Fibroblast of lung (primary cell): Measurements from ENCODE around the gene ANKFY1. TPM values are rescaled to one million over a fixed set of nuclear protein-coding genes. Genes with fewer than 3 reads are reported as not detected.

Experiments
- DNase-seq, 2 donors: peaks; one replicate each; pipeline versions ENCODE4 v3.0.0 to v3.0.0-alpha.2; 2010; ENCODE audit warnings: low read depth in 2 of 2
- H2AFZ ChIP-seq: 2 replicates; pipeline ENCODE4 v1.5.1; 2012; ENCODE audit warnings: low read length, control low read depth, inconsistent platforms
- H3K27ac ChIP-seq: 2 replicates; pipeline ENCODE4 v1.5.1; 2011; ENCODE audit warnings: low read length, control low read depth; ENCODE audit not compliant: insufficient read depth
- H3K27me3 ChIP-seq: 2 replicates; pipeline ENCODE4 v1.5.1; 2011; ENCODE audit warnings: mild to moderate bottlenecking, low read length; ENCODE audit not compliant: control insufficient read depth, insufficient read depth
- H3K36me3 ChIP-seq: 2 replicates; pipeline ENCODE4 v1.5.1; 2011; ENCODE audit warnings: low read length; ENCODE audit not compliant: control insufficient read depth, insufficient read depth
- H3K4me1 ChIP-seq: 2 replicates; pipeline ENCODE4 v1.5.1; 2011; ENCODE audit warnings: low read length; ENCODE audit not compliant: control insufficient read depth, insufficient read depth; ENCODE audit errors: extremely low read depth
- H3K4me2 ChIP-seq: 2 replicates; pipeline ENCODE4 v1.5.1; 2011; ENCODE audit warnings: low read length, control low read depth; ENCODE audit not compliant: insufficient read depth; ENCODE audit errors: extremely low read depth
- H3K4me3 ChIP-seq, 4 experiments: fragments of 200-600 bp in 1 of 4; sonication (generic) in 1 of 4; replicated peaks in 1 of 4; 2 replicates each; pipeline ENCODE4 v1.5.1; 2011 to 2016; ENCODE audit warnings: low read length in 4 of 4, low read depth in 3 of 4, mild to moderate bottlenecking in 3 of 4, control low read depth in 2 of 4, inconsistent platforms in 1 of 4, mixed read lengths in 1 of 4; ENCODE audit not compliant: insufficient read depth in 1 of 4; ENCODE audit errors: control extremely low read depth in 1 of 4
- H3K79me2 ChIP-seq: 2 replicates; pipeline ENCODE4 v1.5.1; 2012; ENCODE audit warnings: mild to moderate bottlenecking, low read length, inconsistent platforms; ENCODE audit not compliant: control insufficient read depth, insufficient read depth
- H3K9ac ChIP-seq: 2 replicates; pipeline ENCODE4 v1.5.1; 2011; ENCODE audit warnings: mild to moderate bottlenecking, low read length, control low read depth; ENCODE audit not compliant: insufficient read depth
- H3K9me3 ChIP-seq: 2 replicates; pipeline ENCODE4 v1.5.1; 2012; ENCODE audit warnings: low read depth, low read length; ENCODE audit not compliant: control insufficient read depth, insufficient read depth
- H4K20me1 ChIP-seq: 2 replicates; pipeline ENCODE4 v1.5.1; 2011; ENCODE audit warnings: low read length; ENCODE audit not compliant: control insufficient read depth, insufficient read depth; ENCODE audit errors: extremely low read depth
- CTCF ChIP-seq, 2 donors: IDR thresholded peaks in 1 of 2; conservative IDR thresholded peaks in 1 of 2; 1 replicate in 1 of 2; 2 replicates in 1 of 2; pipeline ENCODE4 v1.5.1; 2011 to 2012; ENCODE audit warnings: low read length in 2 of 2, control low read depth in 1 of 2, inconsistent platforms in 1 of 2, low read depth in 1 of 2, mild to moderate bottlenecking in 1 of 2
- EZH2 ChIP-seq: IDR thresholded peaks from 2 replicates; pipeline ENCODE4 v1.5.1; 2012; ENCODE audit warnings: low read length, control low read depth, mild to moderate bottlenecking; ENCODE audit errors: missing control alignments
- polyA plus RNA-seq, 2 donors: library from polyadenylated mRNA; depleted of rRNA in 1 of 2; stranded (reverse) in 1 of 2; unstranded in 1 of 2; fragments of >200 nt; gene quantifications; 2 replicates each; pipeline ENCODE4 v1.2.1, GENCODE V29; 2011 to 2012; ENCODE audit warnings: missing spikeins in 1 of 2
- total RNA-seq: library from RNA; depleted of rRNA; stranded (reverse); fragments of >200 nt; gene quantifications from 2 replicates; pipeline ENCODE4 v1.2.1, GENCODE V29; 2014

Gene ANKFY1
- total and polyA plus RNA-seq, 2 donors (not counting 1 experiment from before 2014, with no cell fraction given), result 26.1 to 34.0 TPM

DNA sequence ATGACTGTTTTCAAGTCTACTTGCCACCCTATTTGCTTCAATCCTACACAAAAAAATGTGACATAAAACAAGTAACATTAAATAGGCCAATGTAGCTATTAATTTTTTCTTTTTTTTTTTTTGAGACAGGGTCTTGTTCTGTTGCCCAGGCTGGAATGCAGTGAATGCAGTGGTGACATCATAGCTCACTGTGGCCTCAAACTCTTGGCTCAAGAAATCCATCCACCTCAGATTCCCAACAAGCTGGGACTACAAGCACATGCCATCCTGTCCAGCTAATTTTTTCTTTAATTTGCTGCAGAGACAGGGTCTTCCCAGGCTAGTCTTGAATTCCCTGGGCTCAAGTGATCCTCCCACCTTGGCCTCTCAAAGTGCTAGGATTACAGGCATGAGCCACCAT lies 29.4 kb downstream of the ANKFY1 start:
- Histone ChIP-seq H3K4me3 (no peak overlapping the region), H4K20me1 (no peaks in the 10 kb centered on the region), H3K36me3 (peaks cover 5% of the 10 kb centered on the region), H3K27me3 (no peaks in the 10 kb centered on the region), H3K4me1 (peaks cover 23% of the 10 kb centered on the region), H3K9me3 (no peaks in the 10 kb centered on the region), H2AFZ (no peak overlapping the region), H3K4me2 (no peak overlapping the region), H3K27ac (no peak overlapping the region), H3K9ac (no peak overlapping the region), H3K79me2 (no peaks in the 10 kb centered on the region)
- TF ChIP-seq EZH2 (no peak), CTCF (conservative IDR thresholded peaks at IDR 0.05 in 1 of 2, IDR thresholded peaks at IDR 0.05 in 1 of 2; ENCODE audit: low read depth in 1 of 2, low read length in 2 of 2) (no peak)
- DNase-seq, result peak in 1 of 2 donors; percentile 79

DNA sequence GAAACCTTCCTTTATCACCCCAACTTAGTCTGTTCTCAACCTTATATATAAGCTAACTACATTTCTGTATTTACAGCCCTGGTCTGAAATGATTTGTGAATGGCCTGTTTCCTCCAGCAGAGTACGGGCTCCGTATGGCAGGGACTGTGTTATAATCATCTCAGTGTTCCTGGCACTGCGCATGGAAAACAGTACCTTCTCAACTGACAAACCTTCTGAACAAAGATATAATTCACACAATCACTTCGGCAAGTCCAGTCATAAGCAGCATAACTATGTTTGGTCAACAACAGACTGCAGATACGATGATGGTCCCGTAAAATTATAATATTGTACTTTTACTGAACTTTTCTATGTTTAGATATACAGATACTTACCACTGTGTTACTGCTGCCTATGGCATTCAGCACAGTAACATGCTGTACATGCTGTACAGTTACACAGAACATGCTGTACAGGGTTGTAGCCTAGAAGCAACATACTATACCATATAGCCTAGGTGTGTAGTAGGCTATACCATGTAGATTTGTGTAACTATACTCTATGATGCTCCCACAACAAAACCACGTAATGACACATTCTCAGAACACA lies 30.0 kb downstream of the ANKFY1 start:
- Histone ChIP-seq H4K20me1 (no peaks in the 10 kb centered on the region), H3K9me3 (no peaks in the 10 kb centered on the region), H2AFZ (no peak overlapping the region), H3K4me1 (peaks cover 23% of the 10 kb centered on the region), H3K9ac (no peak overlapping the region), H3K36me3 (peaks cover 5% of the 10 kb centered on the region), H3K4me2 (no peak overlapping the region), H3K79me2 (no peaks in the 10 kb centered on the region), H3K27ac (no peak overlapping the region), H3K4me3 (no peak overlapping the region), H3K27me3 (no peaks in the 10 kb centered on the region)
- TF ChIP-seq EZH2 (no peak), CTCF (conservative IDR thresholded peaks at IDR 0.05 in 1 of 2, IDR thresholded peaks at IDR 0.05 in 1 of 2; ENCODE audit: low read depth in 1 of 2, low read length in 2 of 2) (no peak)
- no peak for DNase-seq

GRCh38 chr17:4232168-4232813 lies 31.5 kb downstream of the ANKFY1 start:
- TF ChIP-seq EZH2, result no peak
- TF ChIP-seq CTCF (conservative IDR thresholded peaks at IDR 0.05 in 1 of 2, IDR thresholded peaks at IDR 0.05 in 1 of 2; ENCODE audit: low read depth in 1 of 2, low read length in 2 of 2), result no peak
- H3K4me3 ChIP-seq, result no peak overlapping the region
- peaks cover 5% of the 10 kb centered on the region for H3K36me3 ChIP-seq
- no peak overlapping the region for H3K4me2 ChIP-seq
- H3K27ac ChIP-seq, result no peak overlapping the region
- no peak overlapping the region for H2AFZ ChIP-seq
- H3K4me1 ChIP-seq, result peaks cover 23% of the 10 kb centered on the region
- no peaks in the 10 kb centered on the region for H4K20me1 ChIP-seq
- no peak overlapping the region for H3K9ac ChIP-seq
- no peaks in the 10 kb centered on the region for H3K27me3 ChIP-seq
- peaks cover 6% of the 10 kb centered on the region for H3K79me2 ChIP-seq
- peak; percentile 73 to 78 for DNase-seq
- no peaks in the 10 kb centered on the region for H3K9me3 ChIP-seq
